HG02759 (cell line): Measurements from ENCODE around the gene MIXL1.
"Not testable (repeated sequence)": the region's sequence is repeated elsewhere in the genome, so short reads cannot be mapped to it uniquely, and the experiment has no call there.

ENCODE experiments used
- ATAC-seq: cut with Tn5 transposase; IDR thresholded peaks from one replicate; pipeline ENCODE4 v1.9.1; 2021; ENCODE audit warnings: mild to moderate bottlenecking, moderate library complexity; ENCODE audit not compliant: unreplicated experiment

MIXL1 gene

DNA sequence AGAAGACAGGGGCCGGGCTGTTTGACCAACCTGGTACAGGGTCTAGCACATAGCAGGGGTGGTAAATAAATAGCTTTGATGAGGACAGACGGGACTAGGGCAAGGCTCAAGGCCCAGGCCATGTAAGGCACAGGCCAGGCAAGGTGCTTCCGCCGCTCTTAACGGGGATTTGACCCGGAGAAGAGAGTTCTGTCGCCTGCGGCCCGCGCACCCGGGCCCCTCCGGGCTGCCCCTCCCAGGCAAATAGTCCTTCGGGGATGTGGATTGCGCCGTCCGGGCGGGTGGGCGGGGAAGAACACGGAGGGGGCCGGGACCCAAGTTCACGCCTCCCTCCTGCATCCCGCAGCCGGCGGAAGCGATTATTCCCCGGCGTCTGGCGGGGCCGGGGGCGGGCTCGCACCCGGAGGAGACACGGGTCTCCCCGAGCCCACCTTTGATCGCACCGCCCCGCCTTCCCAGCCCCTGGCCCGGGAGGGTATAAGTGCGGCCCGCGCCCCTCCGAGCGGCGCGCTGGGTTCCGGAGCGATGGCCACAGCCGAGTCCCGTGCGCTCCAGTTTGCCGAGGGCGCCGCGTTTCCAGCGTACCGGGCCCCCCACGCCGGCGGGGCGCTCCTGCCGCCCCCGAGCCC lies at the start of gene MIXL1:
MIXL1 (plus strand) TSS at position 508 of the 629 bp plus-strand sequence; CDS start at position 526, 18 bp downstream.
- peak; percentile 57 for ATAC-seq

DNA sequence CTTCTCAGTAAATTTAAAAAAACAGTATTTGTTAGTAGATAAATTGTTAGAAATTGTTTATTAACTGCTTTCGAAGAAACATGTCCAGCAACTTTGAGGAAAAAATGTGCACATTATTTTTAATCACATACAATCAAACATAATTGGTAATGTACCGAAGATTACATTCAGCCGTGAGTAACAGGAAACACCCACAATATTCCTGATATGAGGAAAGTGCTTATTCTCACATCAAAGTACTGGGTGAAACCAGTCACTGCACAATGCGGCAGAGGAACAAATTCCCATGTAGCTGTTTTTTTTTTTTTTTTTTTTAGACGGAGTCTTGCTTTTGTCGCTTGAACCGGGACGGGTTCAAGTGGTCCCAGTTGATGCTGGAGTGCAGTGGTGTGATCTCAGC lies 46.6 kb upstream of the MIXL1 start:
- ATAC-seq, result no peak

DNA sequence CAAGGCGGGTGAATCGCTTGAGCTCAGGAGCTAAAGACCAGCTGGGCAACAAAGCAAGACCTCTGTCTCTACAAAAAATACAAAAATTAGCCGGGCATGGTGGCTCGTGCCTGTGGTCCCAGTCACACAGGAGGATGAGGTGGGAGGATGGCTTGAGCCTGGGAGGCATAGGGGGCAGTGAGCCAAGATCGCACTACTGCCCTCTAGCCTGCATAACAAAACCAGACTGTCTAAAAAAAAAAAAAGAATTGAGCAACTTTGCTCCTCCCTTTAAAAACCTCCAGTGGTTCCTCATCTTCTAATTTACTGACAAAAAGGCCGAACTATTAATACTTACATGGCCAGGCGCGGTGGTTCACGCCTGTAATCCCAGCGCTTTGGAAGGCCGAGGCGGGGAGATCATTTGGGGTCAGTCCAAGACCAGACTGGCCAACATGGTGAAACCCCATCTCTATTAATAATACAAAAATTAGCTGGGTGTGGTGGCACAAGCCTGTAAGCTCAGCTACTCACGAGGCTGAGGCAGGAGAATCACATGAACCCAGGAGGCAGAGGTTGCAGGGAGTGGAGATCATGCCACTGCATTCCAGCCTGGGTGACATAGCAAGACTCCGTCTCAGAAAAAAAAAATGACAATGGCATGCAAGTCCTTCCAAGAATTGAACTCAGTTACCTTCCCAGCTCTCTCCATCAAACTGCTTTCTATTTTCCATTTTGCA lies 41.3 kb upstream of the MIXL1 start:
- no peak for ATAC-seq

DNA sequence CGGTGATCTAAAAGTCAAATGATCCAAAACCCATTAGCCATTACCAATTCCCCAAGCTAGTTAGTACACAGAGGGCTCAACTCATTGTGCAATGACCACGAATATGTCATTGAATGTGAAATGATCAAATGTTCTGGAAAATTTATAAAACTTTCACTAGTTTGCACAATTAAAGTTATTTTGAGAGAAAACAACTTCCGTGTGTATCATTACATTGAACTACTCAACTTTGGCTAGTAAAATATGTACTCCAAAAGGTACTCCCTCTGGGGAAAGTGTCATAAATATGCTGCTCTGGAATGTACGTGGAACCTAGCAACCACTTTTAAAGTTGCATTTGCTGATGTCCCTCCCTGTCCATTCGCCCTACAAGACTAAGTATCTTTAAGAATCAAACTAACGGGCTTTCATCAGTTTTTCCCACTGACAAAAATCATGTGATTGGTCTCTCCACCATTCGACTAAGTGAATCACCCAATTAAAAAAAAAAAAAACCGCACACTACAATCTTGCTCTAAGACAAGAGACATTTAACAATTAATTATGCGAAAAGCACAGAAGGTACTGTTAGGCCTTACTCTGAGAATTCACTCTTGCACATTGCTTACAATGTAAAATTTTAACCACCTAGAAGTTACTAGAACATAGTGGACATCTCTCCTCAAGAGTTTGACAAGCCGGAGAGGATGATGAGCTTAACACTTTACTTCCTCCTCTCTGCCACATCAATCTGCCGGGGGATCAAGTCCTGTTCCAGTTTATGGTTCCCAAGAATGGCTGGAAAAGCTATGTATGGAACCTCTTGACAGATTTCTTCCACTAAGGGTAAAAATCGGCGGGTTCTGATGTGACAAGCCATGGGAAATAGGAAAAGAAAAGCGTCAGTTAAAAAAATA lies 38.1 kb upstream of the MIXL1 start:
- no peak for ATAC-seq

DNA sequence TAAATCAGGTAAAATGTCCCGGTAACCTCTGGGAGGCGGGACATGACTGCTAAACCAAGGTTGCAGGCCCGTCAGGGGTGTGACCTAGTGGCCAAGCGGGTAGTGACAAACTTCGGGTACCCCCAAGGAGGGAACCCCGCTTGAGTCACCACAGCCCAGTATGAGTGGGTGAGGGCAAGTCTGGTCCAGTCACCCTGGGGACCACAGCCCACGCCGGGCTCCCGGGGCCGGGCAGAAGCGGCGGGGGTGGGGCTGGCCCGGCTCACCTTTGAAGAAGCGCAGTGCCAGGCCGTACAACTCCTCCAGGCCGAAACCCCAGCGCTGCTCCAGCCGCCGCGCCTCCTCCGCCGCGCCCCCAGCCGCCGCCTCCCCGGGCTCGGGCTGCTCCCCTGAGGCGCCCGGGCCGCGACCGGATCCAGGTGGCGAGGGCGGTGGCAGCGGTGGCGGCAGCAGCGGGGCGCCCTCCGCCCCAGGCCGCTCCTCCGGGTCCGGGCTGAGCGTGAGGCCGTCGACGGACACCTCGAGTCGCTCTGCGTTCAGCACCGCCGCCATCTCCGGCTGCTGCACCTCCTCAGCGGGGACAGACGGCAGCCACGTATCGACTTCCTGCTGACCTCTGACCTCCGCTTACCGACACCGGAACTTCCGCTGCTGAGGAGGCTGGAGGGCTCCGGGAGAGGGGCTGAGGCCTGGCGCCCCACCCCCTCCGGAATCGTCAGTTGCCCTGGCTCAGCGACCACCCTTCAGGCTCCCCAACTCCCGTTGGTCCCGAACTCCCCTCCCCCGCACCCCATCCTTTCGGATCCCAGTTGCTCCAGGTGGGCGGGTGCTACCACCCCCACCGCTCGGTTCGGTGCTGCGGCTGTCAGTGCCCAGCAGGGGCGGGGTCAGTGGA lies 37.1 kb upstream of the MIXL1 start, which contains the start of gene ACBD3:
ACBD3 (minus strand) TSS at position 618 of the 895 bp plus-strand sequence; CDS start at position 552, 66 bp downstream.
- ATAC-seq, result peak; percentile 95

DNA sequence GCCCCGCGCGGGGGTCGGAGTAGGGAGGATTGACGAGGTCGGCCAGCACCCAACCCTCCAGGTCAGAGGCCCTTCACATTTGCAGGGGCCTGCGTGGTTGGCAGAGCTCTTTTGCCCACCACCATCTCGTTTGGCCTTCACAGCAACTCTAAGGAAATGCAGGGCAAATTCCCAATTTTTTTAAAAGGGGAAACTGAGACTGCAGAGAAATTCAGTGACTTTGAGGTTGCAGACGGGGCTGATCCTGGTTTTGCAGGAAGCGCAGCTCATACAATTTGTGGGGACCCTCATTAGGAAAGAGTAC lies 36.5 kb upstream of the MIXL1 start:
- ATAC-seq, result no peak

DNA sequence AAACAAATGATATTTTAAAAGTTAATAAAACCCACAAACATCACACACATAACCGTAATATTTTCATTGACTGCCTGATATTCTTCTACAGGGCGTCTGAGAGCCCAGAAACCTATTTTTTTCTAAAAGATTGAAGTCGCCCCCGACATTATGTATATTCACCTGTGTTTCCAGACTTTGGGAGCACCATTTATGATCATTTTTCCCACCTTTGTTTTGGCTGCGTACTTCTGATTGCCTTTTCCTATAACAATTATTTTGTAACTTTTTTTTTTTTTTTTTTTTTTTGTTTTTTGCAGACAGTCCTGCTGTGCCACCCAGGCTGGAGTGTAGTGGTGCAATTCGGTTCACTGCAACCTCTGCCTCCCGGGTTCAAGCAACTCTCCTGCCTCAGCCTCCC lies 36.1 kb upstream of the MIXL1 start:
- ATAC-seq, result no peak

DNA sequence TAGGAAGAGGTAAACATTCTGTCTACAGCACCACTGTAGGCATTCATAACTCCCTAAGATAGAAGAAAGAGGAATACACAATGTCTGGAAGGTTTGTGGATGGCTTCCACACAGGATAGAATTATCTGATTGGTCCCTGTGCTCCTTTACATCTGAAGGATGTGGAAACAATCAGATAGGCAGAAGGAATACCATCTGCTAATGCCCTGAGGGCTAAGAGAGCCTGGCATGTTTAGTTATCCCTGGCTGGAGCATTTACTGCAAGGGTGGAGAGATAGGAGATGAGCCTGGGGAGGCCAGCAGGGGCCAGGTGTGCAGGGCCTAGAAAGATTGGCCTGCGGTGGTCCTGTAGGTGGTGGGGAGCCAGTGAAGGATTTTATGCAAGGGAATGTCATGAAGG lies 28.3 kb upstream of the MIXL1 start:
- no peak for ATAC-seq

DNA sequence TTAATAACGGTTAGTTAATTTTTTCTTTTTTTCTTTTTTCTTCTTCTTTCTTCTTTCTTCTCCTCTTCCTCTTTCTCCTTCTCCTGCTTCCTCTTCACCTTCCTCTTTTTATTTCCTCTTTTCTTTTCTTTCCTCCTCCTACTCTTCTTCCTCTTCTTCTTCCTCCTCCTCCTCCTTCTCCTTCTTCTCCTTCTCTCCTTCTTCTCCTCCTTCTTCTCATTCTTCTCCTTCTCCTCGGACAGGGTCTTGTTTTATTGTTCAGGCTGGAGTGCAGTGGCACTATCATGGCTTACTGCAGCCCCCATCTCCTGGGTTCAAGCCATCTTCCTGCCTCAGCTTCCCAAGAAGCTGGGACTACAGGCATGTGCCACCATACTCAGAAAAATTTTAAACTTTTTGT lies 23.5 kb upstream of the MIXL1 start:
- ATAC-seq, result no peak

DNA sequence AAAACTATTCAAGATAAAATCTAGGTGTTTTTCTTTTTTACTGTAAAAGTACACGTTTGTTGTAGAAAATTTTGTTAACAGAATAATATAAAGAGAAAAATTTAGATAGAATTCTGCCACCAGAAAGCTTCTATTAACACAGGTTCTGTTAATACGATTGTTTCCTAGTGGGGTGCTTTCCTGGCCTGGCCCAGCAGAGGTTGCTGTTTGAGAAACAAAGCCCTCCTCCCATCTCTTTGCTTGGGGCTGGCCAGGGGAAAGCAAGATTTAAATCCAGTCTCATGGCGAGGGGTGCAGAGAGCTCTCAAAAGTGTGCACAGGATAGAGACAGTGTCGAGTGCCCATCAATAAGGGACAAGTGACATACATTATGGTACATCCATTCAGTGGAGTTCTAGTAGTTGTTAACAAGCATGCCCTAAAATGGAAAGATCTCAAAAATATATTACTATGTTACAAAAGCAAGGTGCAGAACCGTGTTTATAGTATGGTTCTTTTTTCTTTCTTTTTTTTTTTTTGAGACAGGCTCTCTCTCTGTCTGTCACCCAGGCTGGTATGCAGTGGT lies 22.4 kb upstream of the MIXL1 start:
- ATAC-seq, result no peak

DNA sequence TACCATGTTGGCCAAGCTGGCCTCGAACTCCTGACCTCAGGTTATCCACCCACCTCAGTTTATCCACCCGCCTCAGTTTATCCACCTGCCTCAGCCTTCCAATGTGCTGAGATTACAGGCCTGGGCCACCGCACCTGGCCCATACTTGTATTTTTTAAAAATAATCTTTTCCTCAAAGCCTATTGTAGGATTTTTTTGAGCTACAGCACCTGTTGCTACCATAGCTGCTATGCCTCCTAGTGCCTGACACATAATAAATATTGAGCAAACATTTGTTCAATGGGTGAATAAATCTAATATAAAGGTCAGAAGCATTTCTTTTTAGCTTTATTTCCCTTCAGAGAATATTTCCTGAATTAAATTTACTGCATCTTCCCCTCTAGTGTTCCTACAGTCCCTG lies 21.2 kb upstream of the MIXL1 start:
- ATAC-seq, result no peak

DNA sequence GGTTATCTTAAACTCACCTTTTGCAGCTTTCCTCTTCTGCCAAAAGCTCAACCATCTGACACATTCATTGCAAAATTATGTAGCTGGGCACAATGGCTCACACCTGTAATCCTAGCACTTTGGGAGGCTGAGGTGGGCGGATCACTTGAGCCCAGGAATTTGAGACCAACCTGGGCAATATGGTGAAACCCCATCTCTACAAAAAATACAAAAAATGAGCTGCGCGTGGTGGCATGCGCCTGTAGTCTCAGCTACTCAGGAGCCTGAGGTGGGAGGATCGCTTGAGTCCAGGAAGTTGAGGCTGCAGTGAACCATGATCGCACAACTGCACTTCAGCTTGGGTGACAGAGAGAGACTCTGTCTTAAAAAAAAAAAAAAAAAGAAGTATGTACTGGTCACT lies 20.8 kb upstream of the MIXL1 start:
- ATAC-seq, result not testable (repeated sequence)

DNA sequence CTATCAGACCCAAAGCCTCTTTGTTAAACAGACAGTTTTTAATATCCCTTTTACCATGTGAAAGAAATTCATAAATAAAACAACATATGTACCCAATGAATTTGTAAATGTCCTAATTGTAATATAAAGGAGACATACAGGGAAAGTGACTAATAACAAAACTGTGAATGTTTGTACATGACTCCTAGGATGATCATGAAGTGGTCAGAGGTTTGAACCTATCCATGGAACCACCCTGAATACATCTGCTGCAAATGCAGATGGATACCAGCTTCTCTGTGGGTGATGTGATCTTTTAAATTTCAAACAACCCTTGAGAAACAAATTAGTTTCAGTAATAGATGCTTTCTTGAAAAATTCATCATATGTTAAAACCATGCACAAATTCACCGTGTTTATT lies 20.2 kb upstream of the MIXL1 start:
- ATAC-seq, result no peak

DNA sequence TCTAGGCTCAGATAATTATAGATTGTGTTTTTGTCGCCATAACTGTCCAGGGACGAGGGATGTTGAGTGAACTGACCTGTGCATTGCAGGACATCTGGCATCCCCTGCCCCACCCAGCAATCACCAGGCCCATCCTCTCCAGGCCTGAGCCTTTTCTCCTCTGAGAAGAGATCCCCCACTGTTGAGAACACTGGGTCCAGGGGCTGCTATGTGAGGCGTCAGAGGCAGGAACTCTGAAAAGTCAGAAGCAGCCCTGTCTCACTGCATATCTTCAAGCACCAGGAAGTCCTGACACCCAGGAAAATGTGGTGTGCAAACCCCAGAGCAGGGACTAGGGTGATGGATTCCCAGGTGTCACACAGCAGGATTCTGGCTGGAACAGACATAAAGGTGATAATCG lies 19.8 kb upstream of the MIXL1 start:
- no peak for ATAC-seq

DNA sequence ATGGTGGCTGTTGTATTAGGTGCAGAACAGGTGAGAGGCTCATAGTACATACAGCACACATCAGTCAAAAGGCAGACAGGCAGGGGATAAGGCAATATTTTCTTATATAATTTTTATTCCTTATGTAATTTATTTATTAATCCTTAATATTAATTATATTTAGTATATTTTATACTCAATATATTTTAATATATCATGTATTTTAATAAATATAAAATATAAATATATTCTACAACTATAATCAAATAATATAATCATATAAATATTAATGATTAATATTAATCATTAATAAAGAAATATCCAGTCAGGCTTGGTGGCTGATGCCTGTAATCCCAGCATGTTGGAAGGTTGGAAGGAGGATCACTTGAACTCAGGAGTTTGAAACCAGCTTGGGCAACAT lies 19.3 kb upstream of the MIXL1 start:
- no peak for ATAC-seq

DNA sequence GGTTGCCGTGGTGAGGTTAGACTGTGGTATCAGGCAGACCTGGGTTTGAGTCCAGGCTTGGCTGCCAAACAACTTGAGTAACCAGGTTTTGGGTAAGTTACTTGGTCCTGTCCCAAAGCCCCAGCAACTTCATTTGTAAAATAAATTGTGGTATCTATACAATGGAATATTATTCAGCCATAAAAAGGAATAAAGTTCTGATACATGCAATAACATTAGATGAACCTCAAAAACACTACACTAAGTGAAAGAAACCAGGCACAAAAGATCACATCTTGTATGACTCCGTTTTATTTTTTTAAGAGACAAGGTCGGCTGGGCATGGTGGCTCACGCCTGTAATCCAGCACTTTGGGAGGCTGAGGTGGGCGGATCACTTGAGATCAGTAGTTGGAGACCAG lies 16.4 kb upstream of the MIXL1 start:
- no peak for ATAC-seq

DNA sequence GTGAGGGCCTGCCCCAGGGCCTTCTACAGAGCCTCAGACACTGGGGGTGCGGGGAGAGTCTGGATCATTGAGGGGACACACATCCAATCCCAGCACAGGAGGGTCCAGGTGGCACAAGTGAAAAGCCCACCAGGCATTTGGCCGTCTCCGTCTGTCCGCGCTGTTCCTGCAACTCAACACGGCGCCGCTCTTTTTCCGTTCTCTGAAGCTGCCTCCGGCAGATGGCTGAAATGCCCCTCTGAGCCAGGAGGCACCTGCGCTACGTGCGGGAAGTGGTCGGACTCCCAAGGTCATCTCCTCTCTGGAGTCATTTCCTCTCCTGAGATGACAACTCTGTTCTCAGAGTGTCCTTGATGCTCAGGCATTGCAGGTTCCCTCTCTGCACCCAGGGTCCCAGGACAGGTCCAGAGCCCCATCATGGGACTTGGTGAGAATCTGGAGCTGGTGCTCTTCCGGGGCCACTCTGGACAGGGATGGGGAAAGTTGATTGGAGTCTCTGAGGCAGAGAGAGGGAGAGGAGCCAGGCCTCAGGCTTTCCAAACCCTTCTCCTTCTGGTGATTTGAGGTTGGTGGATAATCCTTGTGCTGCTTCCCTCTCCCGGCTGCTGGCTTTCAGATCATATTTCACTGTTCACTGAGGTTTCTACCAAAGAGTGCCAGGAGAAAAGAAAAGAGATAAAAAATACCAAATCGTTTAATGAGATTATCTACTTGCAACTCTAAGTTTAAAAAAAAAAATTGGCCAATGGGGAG lies 14.0 kb upstream of the MIXL1 start:
- no peak for ATAC-seq

DNA sequence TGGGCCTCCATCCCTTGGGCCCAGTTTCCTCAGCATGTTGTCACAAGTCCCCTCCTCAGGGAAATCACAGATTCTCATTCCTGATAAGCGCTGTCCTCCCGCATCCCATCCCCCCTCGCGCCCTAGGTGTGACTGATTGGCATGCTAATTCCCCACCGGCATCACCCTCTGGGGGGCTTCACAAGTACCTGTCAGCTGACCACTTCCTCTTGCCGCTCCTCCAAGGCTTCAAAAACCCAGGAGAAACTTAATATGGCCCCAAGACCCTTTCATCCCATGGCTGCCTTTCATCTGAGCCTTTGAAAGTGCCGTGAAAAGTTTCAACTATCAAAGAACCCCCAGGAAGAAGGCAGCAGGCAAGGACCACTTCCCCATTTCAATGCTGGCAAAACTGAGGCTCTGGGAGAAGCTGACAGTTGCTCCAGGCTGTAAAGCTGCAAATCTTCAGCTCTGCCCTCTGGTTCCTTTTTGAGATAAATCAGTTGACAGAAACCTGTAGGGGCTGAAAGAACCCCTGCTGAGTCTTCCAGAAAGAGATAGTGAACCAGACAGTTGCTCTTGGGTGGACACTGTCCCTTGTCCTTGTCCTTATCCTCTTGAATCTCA lies 12.8 kb upstream of the MIXL1 start:
- no peak for ATAC-seq

DNA sequence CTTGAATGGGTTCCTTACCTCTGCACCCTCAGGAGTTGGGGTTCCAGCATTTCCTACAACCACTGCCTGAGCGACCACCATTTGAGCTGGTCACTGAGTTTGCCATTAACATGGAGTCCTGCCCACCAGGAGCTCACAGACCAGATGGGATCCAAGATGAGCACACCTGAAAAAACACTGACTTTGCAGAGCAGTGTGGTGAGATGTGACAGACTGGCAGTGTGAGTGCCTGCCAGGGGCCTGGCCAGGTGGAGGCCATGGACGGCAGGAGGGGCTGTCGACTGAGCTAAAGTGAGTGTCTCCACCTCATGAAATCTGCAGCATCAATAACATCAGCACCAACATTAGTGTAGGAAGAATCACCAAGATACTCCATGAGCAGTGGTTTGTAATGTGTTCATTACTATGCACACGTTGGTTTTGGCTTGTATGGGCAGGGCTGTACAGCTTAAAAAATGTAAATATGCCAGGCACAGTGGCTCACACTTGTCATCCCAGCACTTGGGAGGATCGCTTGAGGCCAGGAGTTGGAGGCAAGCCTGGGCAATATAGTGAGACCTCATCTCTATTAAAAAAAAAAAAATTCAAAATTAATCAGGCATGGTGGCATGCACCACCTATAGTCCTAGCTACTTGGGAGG lies 12.2 kb upstream of the MIXL1 start:
- ATAC-seq, result no peak
